Stimulated activated CD4-positive, alpha-beta T cell treated with anti-CD3 and anti-CD28 coated beads, Interleukin-4, amount 100 ng/mL, for 1 hour (primary cell): ENCODE measurements around the gene OR6C65.

Experiments
- DNase-seq: peaks from one replicate; pipeline ENCODE4 v3.0.0-alpha.2; 2020

The OR6C65 gene

GRCh38 chr12:55448825-55449224, 48.5 kb downstream of the OR6C65 start:
- no peak for DNase-seq
